ENCODE measurements around the gene TRNP1.

TRNP1 gene

DNA sequence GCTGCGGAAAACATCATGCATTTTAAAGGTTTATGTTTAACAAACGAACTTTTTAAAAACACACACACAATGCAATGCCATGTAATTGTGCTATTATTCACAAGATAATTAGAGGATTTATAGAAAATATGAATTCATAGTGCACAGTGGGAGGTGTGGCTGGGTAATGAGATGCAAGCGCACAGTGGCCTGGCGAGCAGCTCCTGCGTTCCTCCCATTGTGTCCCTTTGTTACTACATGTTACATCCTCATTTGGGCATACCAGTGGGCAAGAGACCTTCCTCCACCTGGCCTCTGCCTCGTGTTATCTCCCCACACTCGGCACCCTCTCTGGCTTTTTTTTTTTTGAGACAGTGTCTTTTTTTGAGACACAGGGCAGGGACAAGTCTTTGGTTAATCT, 49.2 kb downstream of the TRNP1 start:
- no peak for DNase-seq (ENCODE audit: low read depth)
- H3K4me3 ChIP-seq (ENCODE audit: low read depth, low read length) = no peak overlapping the region
- TF ChIP-seq MYC (IDR thresholded peaks at IDR 0.05; ENCODE audit: low read depth, low read length) = no peak
- no peak for TF ChIP-seq CTCF (IDR thresholded peaks at IDR 0.05; ENCODE audit: low read depth, low read length)
- TF ChIP-seq POLR2A (IDR thresholded peaks at IDR 0.05; ENCODE audit: extremely low read depth, insufficient read length) = no peak
- TF ChIP-seq MAX (IDR thresholded peaks at IDR 0.05; ENCODE audit: low read depth, low read length) = no peak

DNA sequence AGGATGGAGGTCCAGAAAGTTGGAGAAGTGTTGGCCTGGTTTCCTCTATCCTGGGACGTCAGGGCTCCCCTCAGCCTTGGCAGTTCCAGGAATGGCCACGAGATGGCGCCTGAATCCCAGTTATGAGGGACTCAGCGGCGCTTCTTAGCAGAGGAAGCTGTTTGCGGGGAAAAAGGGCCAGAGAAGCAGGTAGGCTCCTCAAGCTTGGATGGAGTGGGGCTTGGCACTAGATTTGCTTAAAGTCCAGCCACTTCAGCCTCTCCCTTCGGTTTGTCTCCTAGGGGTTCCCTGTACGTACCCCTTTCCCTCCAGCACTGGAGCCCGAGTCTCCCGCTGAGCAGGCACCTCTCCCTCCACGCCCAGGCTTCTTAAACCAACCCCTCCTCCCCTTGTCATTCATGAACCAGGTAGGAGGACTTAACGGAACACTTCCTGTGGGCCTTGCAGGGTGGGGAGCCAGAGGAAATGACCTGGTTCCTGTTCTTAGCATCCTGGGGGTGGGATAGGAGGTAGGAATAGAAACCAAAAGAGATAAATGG, 51.2 kb downstream of the TRNP1 start:
- DNase-seq (ENCODE audit: low read depth) = peak; percentile 78
- H3K4me3 ChIP-seq (ENCODE audit: low read depth, low read length) = no peak overlapping the region
- TF ChIP-seq MYC (IDR thresholded peaks at IDR 0.05; ENCODE audit: low read depth, low read length) = no peak
- TF ChIP-seq POLR2A (IDR thresholded peaks at IDR 0.05; ENCODE audit: extremely low read depth, insufficient read length) = no peak
- TF ChIP-seq CTCF (IDR thresholded peaks at IDR 0.05; ENCODE audit: low read depth, low read length) = peak; percentile 94

DNA sequence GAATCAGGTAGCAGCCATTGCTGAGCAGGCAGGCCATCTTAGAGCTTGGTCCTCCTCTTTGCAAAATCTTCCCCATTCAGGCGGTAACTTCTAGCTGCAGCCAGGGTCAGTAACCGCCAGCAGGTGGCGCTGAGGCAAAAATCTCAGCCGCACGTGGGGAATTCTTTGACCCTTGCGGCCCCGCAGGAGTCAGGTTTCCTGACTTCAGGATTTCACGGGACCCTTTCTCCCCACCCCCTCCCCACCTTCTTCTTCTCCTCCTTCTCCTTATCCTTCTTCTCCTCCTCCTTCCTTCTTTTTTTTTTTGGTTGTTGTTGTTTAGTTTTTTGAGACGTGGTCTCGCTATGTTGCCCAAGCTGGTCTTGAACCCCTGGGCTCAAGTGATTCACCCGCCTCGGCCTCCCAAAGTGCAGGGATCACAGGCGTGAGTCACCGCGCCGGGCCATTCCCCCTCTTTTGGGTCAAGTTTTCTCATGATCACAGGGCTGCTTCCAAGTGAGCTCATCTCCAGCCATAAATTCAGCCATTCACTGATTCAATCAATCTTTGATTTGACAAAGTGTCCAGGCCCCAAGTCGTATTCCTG, 52.6 kb downstream of the TRNP1 start:
- H3K4me3 ChIP-seq (ENCODE audit: low read depth, low read length) = no peak overlapping the region
- TF ChIP-seq MAX (IDR thresholded peaks at IDR 0.05; ENCODE audit: low read depth, low read length) (peak; percentile 89), CTCF (IDR thresholded peaks at IDR 0.05; ENCODE audit: low read depth, low read length) (peak; percentile 88), MYC (IDR thresholded peaks at IDR 0.05; ENCODE audit: low read depth, low read length) (peak; percentile 87), POLR2A (IDR thresholded peaks at IDR 0.05; ENCODE audit: extremely low read depth, insufficient read length) (no peak)
- DNase-seq (ENCODE audit: low read depth) = peak; percentile 62

GRCh38 chr1:27047914-27048313, 54.4 kb downstream of the TRNP1 start:
- no peak for TF ChIP-seq POLR2A (IDR thresholded peaks at IDR 0.05; ENCODE audit: extremely low read depth, insufficient read length)
- TF ChIP-seq CTCF (IDR thresholded peaks at IDR 0.05; ENCODE audit: low read depth, low read length) = no peak
- no peak for TF ChIP-seq MAX (IDR thresholded peaks at IDR 0.05; ENCODE audit: low read depth, low read length)
- no peak for TF ChIP-seq MYC (IDR thresholded peaks at IDR 0.05; ENCODE audit: low read depth, low read length)
- no peak for DNase-seq (ENCODE audit: low read depth)
- H3K4me3 ChIP-seq (ENCODE audit: low read depth, low read length) = no peak overlapping the region

DNA sequence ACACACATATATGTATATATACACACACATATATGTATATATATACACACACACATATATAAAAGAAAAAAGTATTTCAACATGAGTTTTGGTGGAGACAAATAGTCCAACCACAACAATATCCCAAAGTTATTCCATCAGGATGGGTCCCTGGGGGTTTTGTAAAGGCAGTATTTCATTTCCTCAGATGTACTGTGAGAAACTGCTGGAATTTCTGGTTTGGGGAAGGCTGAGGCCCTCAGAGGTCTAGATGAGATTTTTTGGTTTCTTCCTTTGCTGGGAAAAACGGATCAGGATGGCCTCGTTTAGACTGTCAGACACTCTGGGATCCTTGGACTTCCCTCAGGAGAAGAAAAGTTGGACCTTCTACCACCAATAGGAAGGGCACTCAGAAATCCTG, 55.6 kb downstream of the TRNP1 start:
- TF ChIP-seq POLR2A (IDR thresholded peaks at IDR 0.05; ENCODE audit: extremely low read depth, insufficient read length) (no peak), MYC (IDR thresholded peaks at IDR 0.05; ENCODE audit: low read depth, low read length) (no peak), CTCF (IDR thresholded peaks at IDR 0.05; ENCODE audit: low read depth, low read length) (no peak), MAX (IDR thresholded peaks at IDR 0.05; ENCODE audit: low read depth, low read length) (no peak)
- no peak overlapping the region for H3K4me3 ChIP-seq (ENCODE audit: low read depth, low read length)
- no peak for DNase-seq (ENCODE audit: low read depth)

Data from NB4 (cell line).